Hepatocyte (in vitro differentiated cells): ENCODE data around the gene MYO3A. TPM values are rescaled to one million over a fixed set of nuclear protein-coding genes. Genes with fewer than 3 reads are reported as not detected.

ENCODE experiments used
- DNase-seq: peaks from one replicate; pipeline ENCODE4 v3.0.0-alpha.2; 2016; ENCODE audit warnings: low spot score
- H2AFZ ChIP-seq: fragments of 200-600 bp; sonication (generic); 2 replicates; pipeline ENCODE4 v1.6.0; 2016; ENCODE audit warnings: antibody characterized with exemption, mild to moderate bottlenecking
- H3K27ac ChIP-seq: fragments of 200-600 bp; sonication (generic); 2 replicates; pipeline ENCODE4 v1.5.1; 2016; ENCODE audit warnings: mild to moderate bottlenecking
- H3K27me3 ChIP-seq: fragments of 200-600 bp; sonication (generic); 2 replicates; pipeline ENCODE4 v1.6.1; 2016
- H3K36me3 ChIP-seq: fragments of 200-600 bp; sonication (generic); replicated peaks from 2 replicates; pipeline ENCODE4 v1.5.1; 2016; ENCODE audit warnings: low read depth; ENCODE audit not compliant: insufficient read depth
- H3K4me1 ChIP-seq: fragments of 200-600 bp; sonication (generic); 2 replicates; pipeline ENCODE4 v1.5.1; 2016; ENCODE audit warnings: mild to moderate bottlenecking, moderate library complexity; ENCODE audit not compliant: insufficient read depth
- H3K4me2 ChIP-seq: fragments of 200-600 bp; sonication (generic); 2 replicates; pipeline ENCODE4 v1.6.0; 2016
- H3K4me3 ChIP-seq: fragments of 200-600 bp; sonication (generic); 2 replicates; pipeline ENCODE4 v1.5.1; 2016; ENCODE audit warnings: mild to moderate bottlenecking
- H3K79me2 ChIP-seq: fragments of 200-600 bp; sonication (generic); 2 replicates; pipeline ENCODE4 v1.6.0; 2017; ENCODE audit warnings: mild to moderate bottlenecking
- H3K9me2 ChIP-seq: fragments of 200-600 bp; sonication (generic); replicated peaks from 2 replicates; pipeline ENCODE4 v1.6.0; 2017; ENCODE audit warnings: mild to moderate bottlenecking; ENCODE audit not compliant: insufficient read depth
- H3K9me3 ChIP-seq: fragments of 200-600 bp; sonication (generic); 2 replicates; pipeline ENCODE4 v1.5.1; 2016; ENCODE audit warnings: low read depth, mild to moderate bottlenecking
- H4K20me1 ChIP-seq: fragments of 200-600 bp; sonication (generic); 2 replicates; pipeline ENCODE4 v1.6.0; 2016; ENCODE audit warnings: mild to moderate bottlenecking; ENCODE audit not compliant: insufficient read depth, poor library complexity, severe bottlenecking
- EZH2 ChIP-seq: fragments of 200-600 bp; sonication (generic); IDR thresholded peaks from 2 replicates; pipeline ENCODE4 v1.6.1; 2016; ENCODE audit warnings: antibody characterized with exemption, mild to moderate bottlenecking, borderline replicate concordance
- EZH2phosphoT487 ChIP-seq: fragments of 200-600 bp; sonication (generic); IDR thresholded peaks from one replicate; pipeline ENCODE4 v1.6.1; 2018; ENCODE audit warnings: antibody characterized with exemption, mild to moderate bottlenecking, low read depth, moderate library complexity; ENCODE audit not compliant: unreplicated experiment, severe bottlenecking
- WGBS: methylation state at CpG from one replicate; pipeline ENCODE4 v1.1.6; 2016; ENCODE audit warnings: low lambda C conversion rate; ENCODE audit errors: missing lambda C conversion rate; 5-methylcytosine and 5-hydroxymethylcytosine counted together
- polyA plus RNA-seq: library from polyadenylated mRNA; unstranded; fragments of >200 nt; fragmentation: Nextera tagmentation; extraction: Ambion mirVana; gene quantifications from 2 replicates; pipeline ENCODE4 v1.2.1, GENCODE V29; 2016
- total RNA-seq: library from RNA; depleted of rRNA; stranded (reverse); fragments of >200 nt; gene quantifications from 2 replicates; pipeline ENCODE4 v1.2.3, GENCODE V29; 2014
- TF ChIP-seq, protein P1 (sequence below): fragments of 200-600 bp; sonication (generic); IDR thresholded peaks from 2 replicates; pipeline ENCODE4 v1.5.1; 2016; ENCODE audit warnings: antibody characterized with exemption, mild to moderate bottlenecking; ENCODE audit not compliant: poor library complexity

Gene MYO3A
- total and polyA plus RNA-seq, 2 experiments from 2014 or later, result 0.93 to 1.1 TPM

DNA sequence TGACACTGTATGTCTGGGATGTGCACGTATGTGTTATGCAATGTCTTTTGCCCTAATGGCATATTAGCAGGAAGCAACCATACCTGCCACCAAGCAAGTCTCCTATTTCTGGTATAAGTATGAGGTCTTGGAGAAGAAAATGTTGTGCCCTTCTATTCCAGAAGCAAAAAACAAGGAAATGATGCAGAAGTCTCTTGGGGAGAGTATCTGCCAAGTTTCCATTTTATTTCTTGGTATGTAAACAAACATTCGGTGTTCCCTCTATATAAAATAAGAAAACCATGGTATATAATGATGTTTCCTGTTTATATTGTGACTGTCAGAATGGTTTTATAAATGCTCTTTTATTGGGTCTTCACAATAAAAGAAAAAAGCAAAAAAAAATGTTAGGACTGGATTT lies 19.3 kb upstream of the MYO3A start:
- Histone ChIP-seq H3K36me3 (no peaks in the 10 kb centered on the region), H3K4me2 (no peak overlapping the region), H3K27ac (peak overlapping the region; percentile 45), H2AFZ (no peak overlapping the region), H4K20me1 (no peaks in the 10 kb centered on the region), H3K27me3 (no peaks in the 10 kb centered on the region), H3K79me2 (no peaks in the 10 kb centered on the region), H3K4me3 (no peak overlapping the region), H3K9me2 (no peaks in the 10 kb centered on the region), H3K9me3 (no peaks in the 10 kb centered on the region), H3K4me1 (no peaks in the 10 kb centered on the region)
- 48% methylated on average over 2 of the region's 2 CpGs for WGBS
- peak; percentile 13 for DNase-seq
- TF ChIP-seq EZH2 (no peak), EZH2phosphoT487 (peak; percentile 39)
- TF ChIP-seq, protein P1, sequence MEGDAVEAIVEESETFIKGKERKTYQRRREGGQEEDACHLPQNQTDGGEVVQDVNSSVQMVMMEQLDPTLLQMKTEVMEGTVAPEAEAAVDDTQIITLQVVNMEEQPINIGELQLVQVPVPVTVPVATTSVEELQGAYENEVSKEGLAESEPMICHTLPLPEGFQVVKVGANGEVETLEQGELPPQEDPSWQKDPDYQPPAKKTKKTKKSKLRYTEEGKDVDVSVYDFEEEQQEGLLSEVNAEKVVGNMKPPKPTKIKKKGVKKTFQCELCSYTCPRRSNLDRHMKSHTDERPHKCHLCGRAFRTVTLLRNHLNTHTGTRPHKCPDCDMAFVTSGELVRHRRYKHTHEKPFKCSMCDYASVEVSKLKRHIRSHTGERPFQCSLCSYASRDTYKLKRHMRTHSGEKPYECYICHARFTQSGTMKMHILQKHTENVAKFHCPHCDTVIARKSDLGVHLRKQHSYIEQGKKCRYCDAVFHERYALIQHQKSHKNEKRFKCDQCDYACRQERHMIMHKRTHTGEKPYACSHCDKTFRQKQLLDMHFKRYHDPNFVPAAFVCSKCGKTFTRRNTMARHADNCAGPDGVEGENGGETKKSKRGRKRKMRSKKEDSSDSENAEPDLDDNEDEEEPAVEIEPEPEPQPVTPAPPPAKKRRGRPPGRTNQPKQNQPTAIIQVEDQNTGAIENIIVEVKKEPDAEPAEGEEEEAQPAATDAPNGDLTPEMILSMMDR, result no peak

DNA sequence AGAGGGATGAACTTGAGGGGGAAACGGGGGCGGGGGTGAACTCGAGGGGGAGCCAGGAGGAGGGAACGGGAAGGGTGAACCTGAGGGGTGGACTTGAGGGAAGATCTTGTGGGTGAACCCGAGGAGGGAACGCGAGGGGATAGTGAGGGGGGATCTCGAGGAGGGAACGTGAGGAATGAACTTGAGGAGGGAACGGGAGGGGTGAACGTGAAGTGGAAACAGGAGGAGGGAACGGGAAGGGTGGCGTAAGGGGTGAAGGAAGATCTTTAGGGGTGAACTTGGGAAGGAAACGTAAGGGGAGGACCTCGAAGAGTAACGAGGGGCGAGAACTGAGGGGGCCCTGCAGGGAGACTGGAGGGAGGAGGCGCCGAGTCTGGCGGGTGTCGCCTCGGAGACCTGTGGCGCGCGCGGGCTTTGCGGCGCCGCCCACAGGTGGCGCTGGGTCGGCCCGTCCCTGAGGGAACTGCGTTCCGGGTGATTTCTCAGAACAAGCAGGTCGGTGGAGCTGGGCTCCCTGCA lies 651 bp downstream of the MYO3A start:
- no peaks in the 10 kb centered on the region for H3K27me3 ChIP-seq
- H3K4me2 ChIP-seq, result peak overlapping the region; percentile 99
- no peaks in the 10 kb centered on the region for H3K36me3 ChIP-seq
- H3K4me3 ChIP-seq, result peak overlapping the region; percentile 62
- DNase-seq, result peak; percentile 71
- H3K27ac ChIP-seq, result no peak overlapping the region
- H3K4me1 ChIP-seq, result no peaks in the 10 kb centered on the region
- under 1% methylated on average over 18 of the region's 35 CpGs for WGBS
- H3K79me2 ChIP-seq, result no peaks in the 10 kb centered on the region
- H3K9me3 ChIP-seq, result no peaks in the 10 kb centered on the region
- H2AFZ ChIP-seq, result peak overlapping the region; percentile 84
- no peaks in the 10 kb centered on the region for H3K9me2 ChIP-seq
- TF ChIP-seq EZH2 (no peak), EZH2phosphoT487 (no peak)
- TF ChIP-seq, protein P1, result peak; percentile 56
- H4K20me1 ChIP-seq, result no peaks in the 10 kb centered on the region

DNA sequence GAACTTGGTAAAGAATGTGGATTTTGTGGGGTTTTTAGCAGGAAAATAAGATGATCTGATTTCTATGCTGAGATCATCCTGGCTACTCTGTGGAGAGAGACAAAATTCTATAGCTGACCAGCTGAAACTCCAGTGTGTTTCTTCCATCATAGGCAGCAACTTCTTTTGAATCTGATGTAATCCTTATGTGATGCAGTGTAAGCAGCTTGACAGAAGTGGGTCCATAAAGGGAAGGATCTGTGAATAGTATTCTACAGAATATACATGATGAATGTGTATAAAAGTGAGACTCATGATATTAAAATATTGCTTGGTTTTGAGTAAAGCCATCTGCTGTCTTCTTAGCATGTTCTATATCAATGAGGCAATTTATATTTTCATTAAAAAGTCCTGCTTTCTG lies 4.4 kb downstream of the MYO3A start:
- Histone ChIP-seq H3K4me3 (no peak overlapping the region), H3K36me3 (no peaks in the 10 kb centered on the region), H4K20me1 (no peaks in the 10 kb centered on the region), H3K9me3 (no peaks in the 10 kb centered on the region), H3K9me2 (no peaks in the 10 kb centered on the region), H3K27ac (no peak overlapping the region), H3K79me2 (no peaks in the 10 kb centered on the region), H3K27me3 (no peaks in the 10 kb centered on the region), H3K4me1 (no peaks in the 10 kb centered on the region), H2AFZ (no peak overlapping the region), H3K4me2 (no peak overlapping the region)
- DNase-seq, result no peak
- TF ChIP-seq EZH2phosphoT487 (no peak), EZH2 (no peak)
- TF ChIP-seq, protein P1, result no peak

DNA sequence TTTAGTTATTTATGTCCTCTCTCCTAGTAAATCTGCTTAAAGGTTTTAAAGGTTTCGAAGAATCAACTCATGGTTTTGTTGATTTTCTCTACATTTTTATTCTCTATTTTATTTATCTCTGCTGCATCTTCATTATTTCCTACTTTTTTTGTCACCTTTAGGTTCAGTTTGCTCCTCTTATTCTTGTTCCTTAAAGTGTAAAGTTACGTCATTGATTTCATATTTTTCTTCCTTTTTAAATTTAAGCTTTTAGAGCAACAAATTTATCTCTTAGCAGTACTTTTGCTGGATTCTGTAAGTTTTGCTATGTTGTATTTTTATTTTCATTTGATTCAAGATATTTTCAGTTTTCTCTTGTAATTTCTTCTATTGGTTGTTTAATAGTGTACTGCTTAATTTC lies 10.7 kb downstream of the MYO3A start:
- no peak for TF ChIP-seq EZH2
- TF ChIP-seq EZH2phosphoT487, result no peak
- TF ChIP-seq, protein P1, result no peak
- Histone ChIP-seq H4K20me1 (no peaks in the 10 kb centered on the region), H3K9me3 (no peaks in the 10 kb centered on the region), H3K4me2 (no peak overlapping the region), H3K9me2 (no peaks in the 10 kb centered on the region), H3K27me3 (no peaks in the 10 kb centered on the region), H3K4me1 (no peaks in the 10 kb centered on the region), H2AFZ (no peak overlapping the region), H3K36me3 (no peaks in the 10 kb centered on the region), H3K79me2 (no peaks in the 10 kb centered on the region), H3K4me3 (no peak overlapping the region), H3K27ac (no peak overlapping the region)
- WGBS, result 96% methylated on average over 2 of the region's 2 CpGs
- no peak for DNase-seq
